ENCODE measurements around the gene FAM177A1.
"Not testable (repeated sequence)": the region's sequence is repeated elsewhere in the genome, so short reads cannot be mapped to it uniquely, and the experiment has no call there.

The FAM177A1 gene

DNA sequence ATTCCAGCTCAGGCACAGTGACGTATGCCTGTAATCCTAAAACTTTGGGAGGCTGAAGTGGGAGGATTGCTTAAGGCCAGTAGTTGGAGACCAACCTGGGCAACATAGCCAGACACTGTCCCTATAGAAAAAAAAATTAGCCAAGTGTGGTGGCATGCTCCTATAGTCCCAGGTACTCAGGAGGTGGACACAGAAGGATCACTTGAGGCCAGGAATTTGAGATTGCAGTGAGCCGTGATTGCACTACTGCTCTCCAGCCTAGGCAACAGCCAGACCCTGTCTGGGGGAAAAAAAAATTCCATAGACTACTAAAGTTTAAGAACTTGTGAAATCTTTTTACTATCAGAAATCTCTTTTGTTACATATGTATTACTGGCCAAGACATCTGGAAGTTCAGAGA is 6.6 kb downstream of the FAM177A1 start:
- no peak for DNase-seq (ENCODE audit: extremely low read depth, low read depth)
- TF ChIP-seq, protein P1, sequence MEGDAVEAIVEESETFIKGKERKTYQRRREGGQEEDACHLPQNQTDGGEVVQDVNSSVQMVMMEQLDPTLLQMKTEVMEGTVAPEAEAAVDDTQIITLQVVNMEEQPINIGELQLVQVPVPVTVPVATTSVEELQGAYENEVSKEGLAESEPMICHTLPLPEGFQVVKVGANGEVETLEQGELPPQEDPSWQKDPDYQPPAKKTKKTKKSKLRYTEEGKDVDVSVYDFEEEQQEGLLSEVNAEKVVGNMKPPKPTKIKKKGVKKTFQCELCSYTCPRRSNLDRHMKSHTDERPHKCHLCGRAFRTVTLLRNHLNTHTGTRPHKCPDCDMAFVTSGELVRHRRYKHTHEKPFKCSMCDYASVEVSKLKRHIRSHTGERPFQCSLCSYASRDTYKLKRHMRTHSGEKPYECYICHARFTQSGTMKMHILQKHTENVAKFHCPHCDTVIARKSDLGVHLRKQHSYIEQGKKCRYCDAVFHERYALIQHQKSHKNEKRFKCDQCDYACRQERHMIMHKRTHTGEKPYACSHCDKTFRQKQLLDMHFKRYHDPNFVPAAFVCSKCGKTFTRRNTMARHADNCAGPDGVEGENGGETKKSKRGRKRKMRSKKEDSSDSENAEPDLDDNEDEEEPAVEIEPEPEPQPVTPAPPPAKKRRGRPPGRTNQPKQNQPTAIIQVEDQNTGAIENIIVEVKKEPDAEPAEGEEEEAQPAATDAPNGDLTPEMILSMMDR (IDR thresholded peaks at IDR 0.05; ENCODE audit: low read depth, low read length, missing control alignments), result no peak

DNA sequence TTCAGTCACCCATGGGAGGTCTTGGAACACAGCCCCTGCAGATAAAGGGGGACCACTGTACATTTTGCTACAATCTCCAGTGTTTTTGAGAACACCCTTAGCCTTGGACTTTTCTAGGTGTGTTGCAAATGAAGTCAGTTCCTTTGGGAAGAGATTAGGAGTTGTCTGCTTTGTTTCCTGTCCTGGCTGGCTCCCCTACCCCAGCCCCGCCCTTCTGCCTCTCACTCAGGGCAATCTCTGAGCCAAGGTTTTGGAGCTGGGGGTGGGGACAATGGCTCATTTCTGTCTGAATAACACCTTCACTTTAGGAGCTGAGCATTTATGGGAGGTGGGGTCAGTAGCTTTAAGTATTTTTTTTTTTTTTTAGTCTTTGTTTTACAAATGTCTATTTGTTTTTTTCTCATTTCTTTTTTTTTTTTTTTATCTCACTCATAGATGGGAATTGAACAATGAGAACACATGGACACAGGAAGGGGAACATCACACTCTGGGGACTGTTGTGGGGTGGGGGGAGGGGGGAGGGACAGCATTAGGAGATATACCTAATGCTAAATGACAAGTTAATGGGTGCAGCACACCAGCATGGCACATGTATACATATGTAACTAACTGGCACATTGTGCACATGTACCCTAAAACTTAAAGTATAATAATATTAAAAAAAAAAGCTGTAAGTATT is 15.2 kb downstream of the FAM177A1 start:
- DNase-seq (ENCODE audit: extremely low read depth, low read depth); H3K4me3 ChIP-seq (replicated peaks; ENCODE audit: low read depth, low read length): not testable (repeated sequence)

More for the DNA sequence above, 6.6 kb downstream of the FAM177A1 start:
- no peak overlapping the region for H3K4me3 ChIP-seq (replicated peaks; ENCODE audit: low read depth, low read length)

DNA sequence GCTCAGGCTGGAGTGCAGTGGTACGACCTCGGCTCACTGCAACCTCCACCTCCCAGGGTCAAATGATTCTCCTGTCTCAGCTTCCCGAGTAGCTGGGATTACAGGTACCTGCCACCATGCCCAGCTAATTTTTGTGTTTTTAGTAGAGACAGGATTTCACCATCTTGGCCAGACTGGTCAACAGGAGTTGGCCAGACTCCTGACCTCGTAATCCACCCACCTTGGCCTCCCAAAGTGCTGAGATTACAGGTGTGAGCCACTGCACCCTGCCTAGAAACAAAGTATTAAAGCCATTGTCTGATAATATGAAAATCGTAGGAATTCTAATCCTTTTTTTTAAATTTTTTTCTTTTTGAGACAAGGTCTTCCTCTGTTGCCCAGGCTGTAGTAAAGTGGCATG is 19.7 kb downstream of the FAM177A1 start:
- DNase-seq (ENCODE audit: extremely low read depth, low read depth); H3K4me3 ChIP-seq (replicated peaks; ENCODE audit: low read depth, low read length): not testable (repeated sequence)

DNA sequence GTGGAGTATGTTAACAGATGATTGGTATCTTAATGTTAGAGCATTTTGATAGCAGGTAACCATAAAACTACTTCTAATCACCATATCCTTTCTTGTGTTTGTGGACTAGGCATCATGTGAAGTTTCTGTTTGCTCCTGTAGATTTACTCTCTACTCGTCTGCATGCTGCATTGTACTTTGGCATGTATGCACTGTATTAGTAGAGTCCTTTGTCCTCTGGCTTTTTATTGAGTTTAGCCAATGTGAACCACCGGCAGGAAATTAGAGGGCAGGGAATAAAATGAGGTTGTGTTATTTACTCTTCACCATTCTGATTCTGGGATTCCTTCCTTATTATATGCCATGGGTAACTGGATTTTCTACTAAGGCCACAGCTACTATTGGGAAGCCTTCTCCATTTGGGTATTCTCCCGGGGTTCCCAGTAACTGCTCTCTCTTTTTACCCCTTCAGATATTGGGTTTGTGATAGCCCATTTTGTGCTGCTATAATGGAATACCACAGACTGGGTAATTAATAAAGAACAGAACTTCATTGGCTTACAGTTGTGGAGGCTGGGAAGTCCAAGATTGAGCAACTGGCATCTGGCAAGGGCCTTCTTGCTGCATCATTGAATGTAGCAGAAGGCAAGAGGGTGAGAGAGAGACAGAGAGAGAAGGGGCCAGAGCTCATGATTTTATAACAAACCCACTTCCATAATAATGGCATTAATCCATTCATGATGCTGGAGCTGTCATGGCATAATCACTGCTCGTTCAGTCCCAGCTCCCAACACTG is 22.4 kb downstream of the FAM177A1 start:
- no peak overlapping the region for H3K4me3 ChIP-seq (replicated peaks; ENCODE audit: low read depth, low read length)
- DNase-seq (ENCODE audit: extremely low read depth, low read depth), result no peak
- TF ChIP-seq, protein P1 (IDR thresholded peaks at IDR 0.05; ENCODE audit: low read depth, low read length, missing control alignments), result no peak

DNA sequence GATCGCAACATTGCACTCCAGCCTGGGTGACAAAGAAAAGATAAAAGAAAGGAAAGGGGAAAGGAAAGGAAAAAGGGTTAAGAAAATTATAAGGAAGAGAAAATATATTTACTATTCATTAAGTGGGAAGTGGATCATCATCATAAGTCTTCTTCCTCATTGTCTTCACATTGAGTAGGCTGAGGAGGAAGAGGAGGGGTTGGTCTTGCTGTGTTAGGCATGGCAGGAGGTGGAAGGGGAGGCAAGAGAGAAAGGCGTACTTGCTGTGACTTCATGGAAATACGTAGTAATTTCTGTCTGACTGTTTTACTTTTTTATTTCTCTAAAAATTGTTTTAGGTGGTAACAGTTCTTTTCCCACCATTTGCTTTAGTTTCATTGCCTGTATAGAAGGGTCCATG is 26.2 kb downstream of the FAM177A1 start:
- TF ChIP-seq, protein P1 (IDR thresholded peaks at IDR 0.05; ENCODE audit: low read depth, low read length, missing control alignments), result no peak

DNA sequence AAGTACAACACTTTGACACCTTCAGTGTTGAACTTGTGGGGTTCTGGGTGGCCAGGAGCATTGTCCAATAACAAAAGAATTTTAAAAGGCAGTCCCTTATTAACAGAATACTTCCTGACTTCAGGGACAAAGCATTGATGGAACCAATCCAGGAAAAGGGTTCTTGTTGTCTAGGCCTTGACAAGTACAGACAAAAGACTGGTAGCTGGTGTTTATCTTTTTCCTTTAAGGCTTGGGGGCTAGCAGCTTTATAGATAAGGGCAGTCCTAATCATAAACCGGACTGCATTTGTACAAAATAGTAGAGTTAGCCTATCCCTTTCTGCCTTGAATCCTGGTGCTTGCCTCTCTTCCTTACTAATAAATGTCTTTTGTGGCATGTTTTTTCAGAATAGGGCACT is 27.4 kb downstream of the FAM177A1 start:
- TF ChIP-seq, protein P1 (IDR thresholded peaks at IDR 0.05; ENCODE audit: low read depth, low read length, missing control alignments), result no peak
- H3K4me3 ChIP-seq (replicated peaks; ENCODE audit: low read depth, low read length), result no peak overlapping the region
- DNase-seq (ENCODE audit: extremely low read depth, low read depth), result no peak

More for the DNA sequence above, 26.2 kb downstream of the FAM177A1 start:
- DNase-seq (ENCODE audit: extremely low read depth, low read depth), result no peak
- no peak overlapping the region for H3K4me3 ChIP-seq (replicated peaks; ENCODE audit: low read depth, low read length)

DNA sequence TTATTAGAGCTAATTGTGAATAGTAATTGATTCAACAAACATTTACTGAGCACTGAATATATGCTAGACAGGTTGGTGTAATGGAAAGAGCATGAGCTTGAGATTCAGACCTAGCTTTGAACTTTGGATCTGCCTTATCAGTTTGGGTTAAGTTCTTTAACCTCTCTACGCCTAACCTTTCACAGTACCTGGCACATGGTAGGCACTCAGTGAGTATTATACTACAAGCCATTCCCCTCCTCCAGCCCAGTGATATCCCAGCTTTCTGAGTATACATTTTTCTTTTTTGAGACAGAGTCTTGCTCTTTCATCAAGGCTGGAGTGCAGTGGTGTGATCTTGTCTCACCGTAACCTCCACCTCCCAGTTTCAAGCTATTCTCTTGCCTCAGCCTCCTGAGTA is 32.0 kb downstream of the FAM177A1 start:
- DNase-seq (ENCODE audit: extremely low read depth, low read depth), result no peak
- TF ChIP-seq, protein P1 (IDR thresholded peaks at IDR 0.05; ENCODE audit: low read depth, low read length, missing control alignments), result no peak
- no peak overlapping the region for H3K4me3 ChIP-seq (replicated peaks; ENCODE audit: low read depth, low read length)
